Ascending aorta (tissue), 2 donors: Measurements from ENCODE around the gene XG. TPM values are rescaled to one million over a fixed set of nuclear protein-coding genes. Genes with fewer than 3 reads are reported as not detected.
"Not testable (repeated sequence)": the region's sequence is repeated elsewhere in the genome, so short reads cannot be mapped to it uniquely, and the experiment has no call there.

Source experiments
- DNase-seq, 2 donors: peaks; one replicate each; pipeline ENCODE4 v3.0.0-alpha.2; 2019; ENCODE audit warnings: low spot score in 2 of 2
- H3K27ac ChIP-seq, 2 donors: fragments of 200-600 bp; sonication (generic); one replicate each; pipeline ENCODE4 v1.5.1; 2016 to 2017; ENCODE audit warnings: mild to moderate bottlenecking in 1 of 2
- H3K27me3 ChIP-seq: fragments of 200-600 bp; sonication (generic); one replicate; pipeline ENCODE4 v1.5.1; 2017
- H3K36me3 ChIP-seq, 2 donors: fragments of 200-600 bp; sonication (generic); one replicate each; pipeline ENCODE4 v1.5.1; 2016
- H3K4me1 ChIP-seq, 2 donors: fragments of 200-600 bp; sonication (generic); one replicate each; pipeline ENCODE4 v1.5.1; 2016 to 2017; ENCODE audit warnings: mild to moderate bottlenecking in 1 of 2
- H3K4me3 ChIP-seq, 2 donors: fragments of 200-600 bp; sonication (generic); one replicate each; pipeline ENCODE4 v1.5.1; 2016 to 2017; ENCODE audit warnings: mild to moderate bottlenecking in 1 of 2
- H3K9me3 ChIP-seq, 2 donors: fragments of 200-600 bp; sonication (generic); one replicate each; pipeline ENCODE4 v1.5.1; 2016
- intact Hi-C: fragments of 100-400 bp; cut with DNase I; formaldehyde crosslinking; loops from one replicate; pipeline ENCODE4 v1.15.1; 2023
- total RNA-seq: library from RNA; depleted of rRNA; stranded (reverse); fragments of >200 nt; gene quantifications from one replicate; pipeline ENCODE4 v1.1.0, GENCODE V29; 2016
- TF ChIP-seq, protein P1 (sequence below), 3 experiments: fragments of 200-600 bp in 2 of 3; fragments of 450-650 bp in 1 of 3; sonication (generic) in 2 of 3; IDR thresholded peaks; one replicate each; pipeline ENCODE4 v1.5.1; 2016 to 2019; ENCODE audit warnings: antibody characterized with exemption in 3 of 3, mild to moderate bottlenecking in 1 of 3, moderate library complexity in 1 of 3

XG gene
- total RNA-seq, 1 donor from 2014 or later, result 1.3 TPM

DNA sequence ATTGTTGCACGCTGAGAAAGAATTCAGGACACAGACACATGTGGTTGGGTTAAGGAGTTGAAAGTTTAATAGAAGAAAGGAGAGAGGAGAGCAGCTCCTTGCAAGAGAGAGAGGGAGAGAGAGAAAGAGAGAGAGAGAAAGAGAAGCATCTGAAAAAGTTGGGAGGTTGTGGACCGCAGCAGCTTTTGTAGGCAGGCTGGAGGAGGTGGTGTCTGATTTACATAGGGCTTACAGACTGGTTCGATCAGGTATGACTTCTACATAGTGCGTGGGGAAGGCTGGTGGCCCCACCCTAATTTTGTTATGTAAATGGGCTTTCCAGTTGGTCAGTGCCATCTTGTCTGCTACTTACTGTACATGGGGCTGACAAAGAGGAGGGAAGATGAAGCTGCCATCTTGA is 49.4 kb downstream of the XG start:
- peak in 1 of 2 donors; percentile 24 for DNase-seq
- TF ChIP-seq, protein P1, sequence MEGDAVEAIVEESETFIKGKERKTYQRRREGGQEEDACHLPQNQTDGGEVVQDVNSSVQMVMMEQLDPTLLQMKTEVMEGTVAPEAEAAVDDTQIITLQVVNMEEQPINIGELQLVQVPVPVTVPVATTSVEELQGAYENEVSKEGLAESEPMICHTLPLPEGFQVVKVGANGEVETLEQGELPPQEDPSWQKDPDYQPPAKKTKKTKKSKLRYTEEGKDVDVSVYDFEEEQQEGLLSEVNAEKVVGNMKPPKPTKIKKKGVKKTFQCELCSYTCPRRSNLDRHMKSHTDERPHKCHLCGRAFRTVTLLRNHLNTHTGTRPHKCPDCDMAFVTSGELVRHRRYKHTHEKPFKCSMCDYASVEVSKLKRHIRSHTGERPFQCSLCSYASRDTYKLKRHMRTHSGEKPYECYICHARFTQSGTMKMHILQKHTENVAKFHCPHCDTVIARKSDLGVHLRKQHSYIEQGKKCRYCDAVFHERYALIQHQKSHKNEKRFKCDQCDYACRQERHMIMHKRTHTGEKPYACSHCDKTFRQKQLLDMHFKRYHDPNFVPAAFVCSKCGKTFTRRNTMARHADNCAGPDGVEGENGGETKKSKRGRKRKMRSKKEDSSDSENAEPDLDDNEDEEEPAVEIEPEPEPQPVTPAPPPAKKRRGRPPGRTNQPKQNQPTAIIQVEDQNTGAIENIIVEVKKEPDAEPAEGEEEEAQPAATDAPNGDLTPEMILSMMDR (IDR thresholded peaks at IDR 0.05), result no peak
- H3K4me1 ChIP-seq, result peaks cover 0 to 6% of the 10 kb centered on the region in 2 donors
- intact Hi-C loops, result loop anchor here (10.0 kb wide), 1 partner anchor 106 kb away; the partner anchor contains the start of gene CD99
- no peak overlapping the region for H3K27ac ChIP-seq
- H3K9me3 ChIP-seq, result no peaks in the 10 kb centered on the region
- no peaks in the 10 kb centered on the region for H3K27me3 ChIP-seq
- H3K36me3 ChIP-seq, result no peaks in the 10 kb centered on the region
- H3K4me3 ChIP-seq, result no peak overlapping the region

DNA sequence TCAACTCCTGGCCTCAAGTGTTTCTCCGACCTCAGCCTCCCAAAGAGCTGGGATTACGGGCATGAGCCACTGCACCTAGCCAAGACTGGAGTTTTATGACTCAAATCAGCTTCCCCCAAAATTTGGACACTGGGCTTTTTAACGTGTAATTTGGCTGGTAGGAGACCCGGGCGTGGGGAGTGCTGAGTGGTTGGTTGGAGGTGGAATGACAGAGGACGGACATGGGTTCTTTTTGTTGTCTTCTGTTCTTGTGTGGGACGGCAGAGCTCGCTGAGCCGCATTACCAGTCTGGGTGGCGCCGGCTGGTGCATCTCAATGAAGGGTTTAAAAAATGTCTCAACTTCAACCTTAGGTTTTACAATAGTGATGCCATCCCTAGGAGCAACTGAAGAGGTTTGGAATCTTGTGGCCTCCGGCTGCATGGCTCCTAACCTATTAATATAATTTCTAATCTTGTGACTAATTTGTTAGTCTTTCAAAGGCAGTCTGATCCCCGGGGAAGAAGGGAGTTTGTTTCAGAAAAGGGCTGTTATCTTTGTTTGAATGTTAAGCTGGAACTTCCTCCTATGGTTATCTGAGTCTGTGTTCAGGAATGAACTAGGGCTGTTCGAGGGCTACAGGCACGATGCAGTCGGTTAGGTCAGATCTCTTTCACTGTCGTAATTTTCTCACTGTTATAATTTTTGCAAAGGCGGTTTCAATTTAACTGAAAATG is 50.7 kb downstream of the XG start:
- not testable (repeated sequence) for H3K27me3 ChIP-seq, H3K9me3 ChIP-seq, H3K36me3 ChIP-seq, H3K4me1 ChIP-seq, H3K27ac ChIP-seq, H3K4me3 ChIP-seq
- intact Hi-C loops, result loop anchor here (10.0 kb wide), 1 partner anchor 108 kb away; the partner anchor contains the start of gene CD99
- DNase-seq, result peak in 1 of 2 donors; percentile 39

DNA sequence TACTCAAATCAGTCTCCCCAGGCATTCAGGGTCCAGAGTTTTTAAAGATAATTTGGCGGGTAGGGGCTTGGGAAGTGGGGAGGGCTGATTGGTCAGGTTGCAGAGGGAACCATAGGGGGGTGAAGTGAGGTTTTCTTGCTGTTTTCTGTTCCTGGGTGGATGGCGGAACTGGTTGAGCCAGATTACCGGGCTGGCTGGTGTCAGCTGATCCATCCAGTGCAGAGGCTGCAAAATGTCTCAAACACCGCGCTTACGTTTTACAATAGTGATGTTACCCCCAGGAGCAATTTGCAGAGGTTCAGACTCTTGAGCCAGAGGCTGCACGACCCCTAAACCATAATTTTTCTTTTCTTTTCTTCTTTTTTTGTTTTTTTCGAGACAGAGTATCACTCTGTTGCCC is 51.6 kb downstream of the XG start:
- not testable (repeated sequence) for H3K4me3 ChIP-seq, H3K4me1 ChIP-seq, H3K27me3 ChIP-seq, H3K9me3 ChIP-seq, H3K36me3 ChIP-seq, DNase-seq
- intact Hi-C loops, result loop anchor here (10.0 kb wide), 1 partner anchor 109 kb away; the partner anchor contains the start of gene CD99
- H3K27ac ChIP-seq, result peak overlapping the region in 1 of 2 donors; percentile 74

DNA sequence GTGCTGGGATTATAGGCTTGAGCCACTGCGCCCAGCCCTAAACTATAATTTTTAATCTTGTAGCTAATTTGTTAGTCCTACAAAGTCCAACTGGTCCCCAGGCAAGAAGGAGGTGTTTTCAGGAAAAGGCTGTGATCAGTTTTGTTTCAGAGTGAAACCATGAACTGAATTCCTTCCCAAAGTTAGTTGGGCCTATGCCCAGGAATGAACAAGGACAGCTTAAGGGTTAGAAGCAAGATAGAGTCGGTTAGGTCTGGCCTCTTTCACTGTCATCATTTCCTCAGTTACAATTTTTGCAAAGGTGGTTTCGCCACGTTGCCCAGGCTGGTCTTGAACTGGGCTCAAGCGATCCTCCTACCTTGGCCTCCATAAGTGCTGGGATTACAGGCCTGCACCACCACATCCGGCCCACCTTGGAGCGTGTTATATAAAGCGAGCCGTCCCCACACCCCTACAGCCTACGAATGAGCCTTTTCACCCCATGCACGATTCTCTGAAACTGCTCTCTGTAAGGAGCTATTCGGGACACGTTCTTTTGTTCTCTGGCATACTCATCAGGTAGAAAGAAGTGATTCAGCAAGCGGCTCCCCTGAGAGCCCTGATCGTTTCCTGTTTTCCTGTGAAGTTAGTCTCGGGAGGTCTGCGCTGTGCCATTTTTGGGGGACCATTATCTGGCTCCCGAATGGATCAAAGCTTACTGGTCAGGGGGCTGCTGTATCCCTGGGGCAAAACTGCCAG is 52.4 kb downstream of the XG start:
- intact Hi-C loops, result loop anchor here (10.0 kb wide), 1 partner anchor 109 kb away; the partner anchor contains the start of gene CD99

DNA sequence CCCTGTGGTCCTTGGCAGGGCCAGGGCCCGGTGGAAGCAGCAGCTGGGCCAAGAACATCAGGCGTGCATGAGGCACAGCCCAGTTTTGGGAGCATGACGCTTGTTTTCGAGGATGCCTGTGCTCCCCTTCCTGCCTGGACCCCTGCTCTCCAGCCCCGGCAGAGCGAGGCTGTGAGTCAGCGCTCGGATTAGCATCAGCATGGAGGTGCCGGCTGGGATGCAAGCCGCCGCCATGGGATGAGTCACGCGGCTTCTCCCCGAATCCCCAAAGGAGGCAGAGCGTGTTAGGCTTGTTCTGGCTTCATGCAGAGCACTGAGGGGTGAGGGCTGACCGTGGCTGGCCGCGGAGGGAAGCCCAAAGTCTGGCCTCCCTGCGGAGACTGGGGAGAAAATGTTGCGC is 53.0 kb downstream of the XG start:
- H3K27ac ChIP-seq, result peak overlapping the region; percentile 67 to 81
- not testable (repeated sequence) for H3K4me1 ChIP-seq, H3K4me3 ChIP-seq, H3K27me3 ChIP-seq, H3K9me3 ChIP-seq, H3K36me3 ChIP-seq
- intact Hi-C loops, result loop anchor here (10.0 kb wide), 1 partner anchor 110 kb away; the partner anchor contains the start of gene CD99
- peak; percentile 61 to 83 for DNase-seq

More for the DNA sequence above, 52.4 kb downstream of the XG start:
- not testable (repeated sequence) for H3K36me3 ChIP-seq, H3K4me1 ChIP-seq, H3K9me3 ChIP-seq, H3K4me3 ChIP-seq, H3K27me3 ChIP-seq
- peak in 1 of 2 donors; percentile 54 for DNase-seq
- peak overlapping the region; percentile 53 to 74 for H3K27ac ChIP-seq

DNA sequence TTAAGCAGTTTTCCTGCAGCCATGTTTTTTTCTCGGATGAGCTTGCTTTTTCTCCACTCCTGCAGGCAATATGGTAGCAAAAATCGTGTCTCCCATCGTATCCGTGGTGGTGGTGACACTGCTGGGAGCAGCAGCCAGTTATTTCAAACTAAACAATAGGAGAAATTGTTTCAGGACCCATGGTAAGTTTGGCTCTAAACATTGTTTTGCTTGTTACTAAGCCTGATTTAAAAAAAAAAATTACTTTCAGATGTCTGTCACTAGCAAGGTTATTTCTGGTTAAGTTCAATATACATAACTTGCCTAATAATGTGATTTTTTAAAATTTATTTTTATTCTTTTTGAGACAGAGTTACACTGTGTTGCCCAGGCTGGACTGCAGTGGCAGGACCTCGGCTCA is 59.4 kb downstream of the XG start:
- intact Hi-C loops, result loop anchor here (10.0 kb wide), 2 partner anchors 206 to 1356 kb away; partner anchors contain the start of gene ASMTL
- TF ChIP-seq, protein P1 (IDR thresholded peaks at IDR 0.05), result no peak
- H3K27me3 ChIP-seq, result no peaks in the 10 kb centered on the region
- H3K4me1 ChIP-seq, result no peaks in the 10 kb centered on the region
- H3K9me3 ChIP-seq, result no peaks in the 10 kb centered on the region
- DNase-seq, result peak in 1 of 2 donors; percentile 13
- H3K36me3 ChIP-seq, result no peaks in the 10 kb centered on the region
- H3K4me3 ChIP-seq, result no peak overlapping the region
- H3K27ac ChIP-seq, result no peak overlapping the region

DNA sequence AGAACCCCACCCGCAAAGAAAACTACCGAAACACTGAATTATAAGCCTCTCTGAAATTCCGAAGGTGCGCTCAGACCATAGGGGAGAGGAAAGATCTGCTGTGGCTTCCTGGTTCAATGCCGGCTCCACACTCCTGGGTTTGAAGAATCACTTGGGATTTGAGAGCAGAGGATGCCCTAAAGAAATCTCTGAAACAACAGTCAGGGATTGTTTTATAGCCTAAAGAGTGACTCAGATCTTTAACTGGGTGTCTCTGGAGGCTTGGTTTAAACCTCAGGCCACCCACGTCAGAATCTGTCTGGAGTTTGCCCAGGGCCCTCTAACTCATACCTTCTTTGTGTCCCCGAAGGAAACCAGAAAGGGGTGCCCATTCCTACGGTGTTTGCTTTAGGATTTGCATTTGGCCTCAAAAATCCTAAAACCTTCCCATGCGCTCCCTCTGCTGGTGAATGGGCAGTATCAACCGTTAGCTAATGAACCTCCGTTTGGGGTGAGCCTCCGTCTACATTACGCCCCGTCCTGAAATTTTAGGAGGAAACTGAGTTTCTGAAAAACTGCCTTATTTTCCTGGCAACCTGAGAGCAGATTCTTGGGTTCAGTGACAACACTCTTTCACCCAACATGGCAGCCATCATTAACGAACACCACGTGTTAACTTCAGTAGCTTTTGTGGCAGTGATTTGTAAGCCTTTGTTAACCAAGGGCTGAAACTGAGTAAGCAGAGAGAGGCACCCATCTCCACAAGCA is 60.5 kb downstream of the XG start:
- H3K27me3 ChIP-seq, H3K36me3 ChIP-seq, H3K9me3 ChIP-seq, H3K27ac ChIP-seq, H3K4me1 ChIP-seq: not testable (repeated sequence)
- peak overlapping the region; percentile 32 to 40 for H3K4me3 ChIP-seq
- intact Hi-C loops, result loop anchor here (2.0 to 10.0 kb wide), 3 partner anchors 168 to 1358 kb away; partner anchors contain the start of gene ASMTL
- TF ChIP-seq, protein P1 (IDR thresholded peaks at IDR 0.05), result peak; percentile 57 to 61 (median 61)
- peak in 1 of 2 donors; percentile 64 for DNase-seq
